Cardiac fibroblast (primary cell): ENCODE measurements around the gene FAM110D.

Experiments used
- DNase-seq, 2 donors: peaks; one replicate each; pipeline versions ENCODE4 v3.0.0 to v3.0.0-alpha.2; 2010; ENCODE audit warnings: low read depth in 2 of 2
- H3K4me3 ChIP-seq, 2 donors: replicated peaks in 1 of 2; 1 replicate in 1 of 2; 2 replicates in 1 of 2; pipeline ENCODE4 v1.5.1; 2011; ENCODE audit warnings: low read depth in 2 of 2, low read length in 2 of 2, mild to moderate bottlenecking in 2 of 2, moderate library complexity in 1 of 2
- TF ChIP-seq, protein P1 (sequence below): IDR thresholded peaks from one replicate; pipeline ENCODE4 v1.5.1; 2011; ENCODE audit warnings: low read depth, mild to moderate bottlenecking, low read length, inconsistent platforms

FAM110D gene

DNA sequence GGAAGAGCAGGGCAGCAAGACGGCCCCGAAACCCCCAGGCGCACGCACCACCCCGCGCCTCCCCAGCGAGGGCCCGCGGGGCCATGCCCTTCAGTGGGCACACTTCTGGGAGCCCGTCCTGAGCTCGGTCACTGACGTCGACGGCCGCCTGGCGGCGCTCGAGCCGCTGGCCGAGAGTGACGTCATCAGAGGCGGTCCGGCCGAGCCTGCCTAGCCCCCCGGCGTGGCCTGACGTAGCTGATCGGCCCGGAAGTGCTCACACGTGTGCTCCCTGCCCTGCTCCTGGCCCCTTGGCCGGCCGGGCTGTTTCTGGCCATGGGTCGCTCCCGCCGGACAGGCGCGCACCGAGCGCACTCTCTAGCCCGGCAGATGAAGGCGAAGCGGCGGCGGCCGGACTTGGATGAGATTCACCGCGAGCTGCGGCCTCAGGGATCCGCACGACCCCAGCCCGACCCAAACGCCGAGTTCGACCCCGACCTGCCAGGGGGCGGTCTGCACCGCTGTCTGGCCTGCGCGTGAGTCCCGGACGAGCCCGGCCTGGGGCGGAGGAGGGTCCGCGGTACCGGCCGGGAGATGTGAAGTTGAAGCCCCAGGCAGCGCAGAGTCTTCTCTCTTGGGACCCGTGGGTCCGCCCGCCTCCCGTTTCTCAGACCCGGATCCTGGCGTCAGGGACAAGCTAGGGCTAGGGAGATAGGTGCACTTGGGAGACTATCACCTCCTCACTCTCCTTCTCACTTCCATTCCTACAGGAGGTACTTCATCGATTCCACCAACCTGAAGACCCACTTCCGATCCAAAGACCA is 11.0 kb downstream of the FAM110D start, which contains the start of gene ZNF593:
TSS of gene ZNF593 (plus strand) at position 240 of the 803 bp plus-strand sequence. CDS start at position 316, 76 bp downstream.
- DNase-seq, result peak; percentile 92 to 95
- H3K4me3 ChIP-seq, result peak within 1 kb of the TSS; percentile 78 to 93
- TF ChIP-seq, protein P1, sequence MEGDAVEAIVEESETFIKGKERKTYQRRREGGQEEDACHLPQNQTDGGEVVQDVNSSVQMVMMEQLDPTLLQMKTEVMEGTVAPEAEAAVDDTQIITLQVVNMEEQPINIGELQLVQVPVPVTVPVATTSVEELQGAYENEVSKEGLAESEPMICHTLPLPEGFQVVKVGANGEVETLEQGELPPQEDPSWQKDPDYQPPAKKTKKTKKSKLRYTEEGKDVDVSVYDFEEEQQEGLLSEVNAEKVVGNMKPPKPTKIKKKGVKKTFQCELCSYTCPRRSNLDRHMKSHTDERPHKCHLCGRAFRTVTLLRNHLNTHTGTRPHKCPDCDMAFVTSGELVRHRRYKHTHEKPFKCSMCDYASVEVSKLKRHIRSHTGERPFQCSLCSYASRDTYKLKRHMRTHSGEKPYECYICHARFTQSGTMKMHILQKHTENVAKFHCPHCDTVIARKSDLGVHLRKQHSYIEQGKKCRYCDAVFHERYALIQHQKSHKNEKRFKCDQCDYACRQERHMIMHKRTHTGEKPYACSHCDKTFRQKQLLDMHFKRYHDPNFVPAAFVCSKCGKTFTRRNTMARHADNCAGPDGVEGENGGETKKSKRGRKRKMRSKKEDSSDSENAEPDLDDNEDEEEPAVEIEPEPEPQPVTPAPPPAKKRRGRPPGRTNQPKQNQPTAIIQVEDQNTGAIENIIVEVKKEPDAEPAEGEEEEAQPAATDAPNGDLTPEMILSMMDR, result peak; percentile 78

DNA sequence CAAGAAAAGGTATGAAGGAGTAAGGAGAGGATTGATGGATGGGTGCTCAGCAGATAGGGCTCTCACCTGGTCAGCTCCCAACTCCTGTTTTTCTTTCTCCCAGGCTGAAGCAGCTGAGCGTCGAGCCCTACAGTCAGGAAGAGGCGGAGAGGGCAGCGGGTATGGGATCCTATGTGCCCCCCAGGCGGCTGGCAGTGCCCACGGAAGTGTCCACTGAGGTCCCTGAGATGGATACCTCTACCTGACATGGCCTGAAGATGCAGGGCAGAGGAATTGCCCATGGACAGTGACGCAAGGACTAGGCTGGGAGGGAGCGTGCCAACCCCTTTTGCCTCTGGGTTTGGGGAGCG is 11.6 kb downstream of the FAM110D start:
- TF ChIP-seq, protein P1, result no peak
- DNase-seq, result no peak
- peak overlapping the region; percentile 78 to 93 for H3K4me3 ChIP-seq

DNA sequence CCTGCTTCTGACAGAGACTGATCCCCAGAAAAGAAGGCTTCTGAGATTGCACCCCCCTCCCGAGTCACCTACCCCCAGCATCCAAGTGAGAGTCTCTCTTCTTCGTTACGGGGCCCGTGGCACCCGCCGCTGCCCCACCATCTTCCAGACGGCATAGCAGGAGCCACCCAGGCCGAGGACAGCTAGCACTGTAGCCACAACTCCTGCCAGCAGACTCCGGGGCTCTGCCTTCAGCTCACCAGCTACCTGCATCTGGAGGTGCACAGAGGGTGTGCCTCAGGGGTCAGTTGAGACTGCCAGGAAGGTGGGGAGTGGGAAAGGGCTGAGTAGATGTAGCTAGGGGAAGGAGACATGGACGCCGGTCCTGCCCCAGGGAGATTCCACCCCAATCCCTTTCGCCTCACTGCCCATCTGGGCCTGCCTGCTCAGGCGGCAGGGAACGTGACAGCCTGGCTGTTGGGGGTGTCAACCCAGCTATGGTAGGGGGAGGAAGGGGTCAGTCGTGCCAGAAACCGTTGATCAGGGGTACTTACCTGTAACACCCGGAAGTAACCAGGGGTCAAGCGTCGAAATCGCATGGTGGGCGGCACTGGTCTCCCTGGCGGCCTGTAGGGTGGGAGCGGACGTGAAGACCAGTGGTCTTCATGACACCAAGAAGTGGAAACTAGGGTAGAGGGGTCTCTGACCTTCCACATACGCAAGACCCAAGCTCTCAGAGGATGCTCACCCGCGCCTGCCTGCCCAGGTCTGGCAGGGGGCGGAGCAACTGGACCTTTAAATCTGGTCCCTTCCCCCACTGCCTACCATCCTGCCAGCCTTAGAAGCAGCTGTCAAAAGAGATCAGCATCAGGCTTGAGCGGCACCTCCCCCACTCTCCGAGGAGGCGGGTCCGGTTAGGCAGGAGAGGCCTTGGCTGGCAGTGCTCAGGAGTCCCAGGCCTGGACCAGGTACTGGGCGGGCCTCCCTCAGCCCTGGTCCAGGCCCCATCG is 12.5 kb downstream of the FAM110D start, which contains the start of gene ZNF593OS:
TSS of gene ZNF593OS (minus strand) at position 749 of the 989 bp plus-strand sequence. CDS start at position 578, 171 bp downstream.
- no peak for DNase-seq
- TF ChIP-seq, protein P1, result no peak
- peak within 1 kb of the TSS; percentile 78 to 93 for H3K4me3 ChIP-seq

DNA sequence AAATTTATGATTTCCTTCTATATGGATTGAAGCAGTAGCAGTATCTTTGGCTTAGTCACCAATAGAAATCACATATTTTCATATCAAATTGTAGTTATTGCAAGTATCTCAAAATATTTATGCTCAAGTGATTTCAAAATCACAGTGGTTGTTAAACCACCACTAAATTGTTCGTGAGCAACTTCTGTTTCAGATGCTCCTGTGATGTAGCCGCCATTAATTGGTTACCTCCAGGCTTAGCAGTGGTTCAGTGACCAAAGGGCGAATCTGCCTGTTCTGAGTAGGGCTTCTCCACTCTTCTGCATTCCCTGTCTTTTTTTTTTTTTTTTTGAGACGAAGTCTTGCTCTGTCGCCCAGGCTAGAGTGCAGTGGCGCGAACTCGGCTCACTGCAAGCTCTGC is 16.5 kb downstream of the FAM110D start:
- TF ChIP-seq, protein P1, result no peak
- no peak overlapping the region for H3K4me3 ChIP-seq
- no peak for DNase-seq

DNA sequence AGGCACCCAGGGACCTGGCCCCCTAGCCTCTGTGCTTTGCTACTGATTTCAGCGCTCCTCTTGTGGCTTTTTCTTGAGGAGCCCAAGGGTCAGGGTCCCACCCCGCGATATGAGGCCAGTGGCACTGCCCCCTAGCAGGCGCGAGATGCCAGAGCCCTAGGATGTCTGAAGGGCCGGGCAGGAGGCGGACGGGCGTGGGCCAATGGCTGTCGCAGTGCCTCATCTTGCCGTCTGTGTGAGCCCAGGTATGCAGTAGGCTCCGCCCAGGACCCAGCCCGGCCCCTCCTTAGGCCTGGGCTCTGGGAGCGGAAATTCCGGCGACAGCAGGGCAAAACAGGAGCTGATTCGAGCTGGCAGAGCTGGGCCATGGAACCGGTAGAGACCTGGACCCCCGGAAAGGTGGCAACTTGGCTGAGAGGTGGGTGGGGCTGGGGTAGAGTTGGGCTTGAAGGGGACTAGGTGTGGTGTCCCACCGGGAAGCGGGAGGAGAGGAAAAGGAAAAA is 18.4 kb downstream of the FAM110D start, which contains the start of gene CNKSR1:
TSS of gene CNKSR1 (plus strand) at position 310 of the 503 bp plus-strand sequence. CDS start at position 367, 57 bp downstream.
- no peak for DNase-seq
- no peak within 1 kb of the TSS for H3K4me3 ChIP-seq
- TF ChIP-seq, protein P1, result no peak

DNA sequence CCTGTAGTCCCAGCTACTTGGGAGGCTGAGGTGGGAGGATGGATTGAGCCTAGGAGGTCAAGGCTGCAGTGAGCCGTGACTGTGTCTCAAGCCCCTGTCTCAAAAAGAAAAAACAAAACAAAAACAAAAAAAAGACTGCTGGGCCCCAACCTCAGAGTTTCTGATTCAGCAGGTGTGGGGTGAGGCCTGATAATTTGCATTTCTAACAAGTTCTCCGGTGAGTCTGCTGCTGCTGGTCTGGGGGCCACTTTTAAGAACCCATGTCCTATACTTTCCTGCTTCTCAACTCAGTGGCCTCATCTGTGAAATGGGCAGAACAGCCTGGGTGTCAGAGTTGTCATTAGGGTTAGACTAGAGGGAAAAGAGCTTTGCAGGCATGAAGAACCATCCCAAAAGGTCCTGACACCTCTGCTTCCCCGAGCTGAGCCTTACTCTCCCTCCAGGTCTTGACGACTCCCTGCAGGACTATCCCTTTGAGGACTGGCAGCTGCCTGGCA is 21.2 kb downstream of the FAM110D start:
- TF ChIP-seq, protein P1, result no peak
- no peak for DNase-seq
- no peak overlapping the region for H3K4me3 ChIP-seq
